ENCODE data around the gene NHERF2.
A peak's percentile ranks its signal among the peaks of the same experiment; 100 is the strongest.

Gene NHERF2

DNA sequence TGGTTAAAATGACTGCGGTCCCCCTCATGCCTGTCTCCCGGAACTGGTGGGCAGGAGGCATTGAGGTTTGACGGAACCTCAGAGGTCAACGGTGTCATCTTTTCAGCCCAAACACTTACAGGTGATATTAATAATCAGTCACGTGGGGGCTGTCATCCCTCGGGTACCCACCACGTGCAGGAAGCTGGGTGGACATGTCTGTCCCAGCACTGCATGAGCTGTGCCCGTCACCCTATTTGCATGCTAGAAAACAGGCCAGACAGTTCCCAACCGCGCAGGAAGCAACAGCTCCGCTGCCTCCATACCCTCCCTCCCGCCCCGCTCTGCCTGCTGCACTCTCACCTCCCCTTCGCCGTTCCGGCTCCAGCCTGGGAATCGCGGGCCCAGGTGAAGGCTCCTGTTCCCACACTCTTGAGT lies 35.6 kb upstream of the NHERF2 start:
- no peak for DNase-seq (ENCODE audit: low read depth)

DNA sequence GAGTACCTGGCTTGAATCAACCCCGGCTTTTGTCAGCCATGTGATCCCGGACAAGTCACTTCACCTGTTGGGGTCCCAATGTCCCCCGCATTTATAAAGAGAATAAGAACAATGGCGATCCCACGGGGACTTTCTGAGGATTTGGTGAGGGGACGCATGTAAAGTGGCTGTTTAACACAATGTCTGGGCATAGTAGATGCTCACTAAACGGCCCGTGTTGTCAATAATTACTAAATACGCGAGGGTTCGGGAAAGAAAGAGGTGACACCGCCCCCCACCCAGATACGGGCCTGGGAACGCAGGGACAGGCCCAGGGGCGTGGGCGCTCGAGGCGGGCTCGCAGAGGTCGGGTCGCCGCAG lies 35.1 kb upstream of the NHERF2 start:
- no peak for DNase-seq (ENCODE audit: low read depth)

DNA sequence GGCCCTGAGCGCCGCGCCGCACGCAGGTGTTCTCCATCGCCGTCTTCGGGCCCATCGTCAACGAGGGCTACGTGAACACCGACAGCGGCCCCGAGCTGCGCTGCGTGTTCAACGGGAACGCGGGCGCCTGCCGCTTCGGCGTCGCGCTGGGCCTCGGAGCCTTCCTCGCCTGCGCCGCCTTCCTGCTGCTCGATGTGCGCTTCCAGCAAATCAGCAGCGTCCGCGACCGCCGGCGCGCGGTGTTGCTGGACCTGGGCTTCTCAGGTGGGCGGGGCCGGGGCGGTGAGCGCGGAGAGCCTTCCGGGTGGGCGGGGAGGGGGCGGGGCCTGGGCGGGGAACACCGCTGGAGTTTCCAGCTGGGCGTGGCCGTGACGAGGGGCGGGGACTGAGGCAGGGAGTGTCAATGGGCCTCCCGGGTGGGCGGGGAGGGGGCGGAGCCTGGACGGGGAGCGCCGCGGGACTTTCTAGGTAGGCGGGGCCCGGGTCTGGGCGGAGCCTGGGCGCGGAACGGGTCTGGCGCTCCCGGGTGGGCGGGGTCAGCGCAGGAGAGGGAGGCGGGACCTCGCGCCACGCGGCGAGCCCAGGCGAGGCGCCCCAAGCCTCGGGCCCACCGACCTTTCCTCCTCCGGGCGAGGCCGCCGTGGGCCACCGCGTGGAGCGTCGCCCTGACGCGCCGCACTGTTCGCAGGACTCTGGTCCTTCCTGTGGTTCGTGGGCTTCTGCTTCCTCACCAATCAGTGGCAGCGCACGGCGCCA lies 34.6 kb upstream of the NHERF2 start:
- peak; percentile 69 for DNase-seq (ENCODE audit: low read depth)

DNA sequence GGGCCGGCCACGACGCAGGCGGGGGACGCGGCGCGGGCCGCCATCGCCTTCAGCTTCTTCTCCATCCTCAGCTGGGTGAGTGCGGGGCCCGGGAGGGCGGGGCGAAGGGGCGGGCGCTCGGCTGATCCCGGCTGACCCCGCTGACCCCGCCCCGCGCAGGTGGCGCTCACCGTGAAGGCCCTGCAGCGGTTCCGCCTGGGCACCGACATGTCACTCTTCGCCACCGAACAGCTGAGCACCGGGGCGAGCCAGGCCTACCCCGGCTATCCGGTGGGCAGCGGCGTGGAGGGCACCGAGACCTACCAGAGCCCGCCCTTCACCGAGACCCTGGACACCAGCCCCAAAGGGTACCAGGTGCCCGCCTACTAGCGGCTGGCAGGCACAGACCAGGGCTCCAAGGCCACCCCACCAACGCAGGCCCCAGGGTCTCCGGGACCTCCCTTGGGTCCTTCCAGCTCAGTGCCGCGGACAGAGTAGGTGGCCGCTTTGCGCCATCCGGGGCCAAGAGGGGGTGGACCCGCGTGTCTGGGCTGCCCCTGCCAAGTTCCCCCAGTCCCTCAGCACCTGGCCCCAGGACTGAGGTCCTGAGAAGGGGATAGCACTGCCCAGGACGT lies 33.9 kb upstream of the NHERF2 start:
- DNase-seq (ENCODE audit: low read depth) = no peak

DNA sequence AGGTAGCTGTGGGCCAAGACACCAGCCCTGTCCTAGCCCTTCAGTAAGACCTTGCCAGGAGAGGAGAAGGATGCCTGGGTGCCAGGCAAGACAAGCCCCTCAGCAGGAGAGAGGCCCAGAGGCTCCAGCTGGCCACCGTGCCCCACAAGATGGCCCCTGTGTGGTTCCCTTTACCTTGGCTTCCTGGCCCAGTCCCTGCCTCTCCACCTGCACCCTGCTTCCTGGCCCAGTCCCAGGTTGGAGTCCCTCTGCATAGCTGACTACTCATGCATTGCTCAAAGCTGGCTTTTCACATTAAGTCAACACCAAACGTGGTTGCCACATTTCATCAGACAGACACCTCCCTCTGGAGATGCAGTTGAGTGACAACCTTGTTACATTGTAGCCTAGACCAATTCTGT lies 33.0 kb upstream of the NHERF2 start:
- no peak for DNase-seq (ENCODE audit: low read depth)

DNA sequence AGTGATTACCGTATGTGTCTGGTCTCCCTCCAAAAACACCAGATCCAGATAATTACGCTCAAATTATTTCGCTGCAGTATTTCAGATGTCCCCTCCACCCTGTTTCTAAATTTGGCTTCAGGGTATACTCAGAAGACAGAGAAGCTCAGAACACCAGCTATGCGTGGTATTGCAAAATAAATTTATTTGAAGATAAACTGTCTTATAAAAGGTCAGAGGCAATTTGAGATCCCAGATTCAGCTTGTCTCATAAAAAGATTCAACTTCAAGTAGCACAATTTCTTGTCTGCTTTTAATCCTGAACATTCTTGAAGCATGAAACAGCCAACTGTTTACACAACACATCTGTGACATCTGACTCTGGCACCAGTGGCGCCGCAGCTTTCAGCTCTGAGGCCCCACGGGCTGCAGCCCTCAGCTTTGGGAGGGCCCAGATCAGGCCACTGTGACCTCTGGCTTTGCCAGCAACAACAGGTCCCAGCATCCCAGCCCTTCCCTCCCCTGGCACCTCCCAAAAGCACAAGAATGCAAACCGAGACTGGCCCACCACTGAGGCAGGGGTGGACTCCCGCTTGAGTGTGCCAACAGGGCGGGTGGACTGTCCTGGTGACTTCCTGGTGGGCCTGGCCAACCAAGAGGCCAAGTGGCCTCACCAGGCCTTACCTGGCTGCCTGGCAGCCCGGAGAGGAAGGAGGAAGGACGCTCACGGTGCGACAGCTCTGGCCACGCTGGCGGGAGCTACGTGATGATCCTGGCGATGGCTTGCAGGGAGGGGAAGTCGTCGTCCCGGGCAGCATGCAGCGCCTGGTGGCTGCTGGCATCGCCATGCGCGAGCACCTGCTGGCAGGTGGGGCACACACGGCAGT lies 29.0 kb upstream of the NHERF2 start:
- no peak for DNase-seq (ENCODE audit: low read depth)

DNA sequence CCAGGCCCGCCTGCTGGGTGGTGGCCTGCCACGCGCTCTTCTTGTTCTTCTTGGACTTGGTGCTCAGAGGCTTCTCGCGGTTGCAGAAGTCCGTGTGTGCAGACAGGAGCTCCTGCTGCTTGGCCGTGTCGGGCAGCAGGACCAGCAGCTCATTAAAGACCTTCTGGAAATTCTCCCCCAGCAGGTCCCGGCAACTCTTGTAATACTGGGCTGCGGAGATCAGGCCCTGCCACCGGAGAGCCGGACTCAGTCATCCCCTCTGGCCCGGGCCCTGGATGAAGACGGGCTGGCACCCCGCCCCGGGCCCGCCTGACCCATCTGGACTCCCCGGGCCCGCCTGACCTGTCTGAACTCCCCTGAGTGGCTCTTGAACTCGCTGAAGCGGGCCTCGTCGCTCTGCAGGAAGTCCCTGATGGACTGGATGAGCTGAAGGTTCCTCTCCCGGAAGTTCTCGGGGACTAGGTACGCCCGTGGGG lies 28.3 kb upstream of the NHERF2 start:
- no peak for DNase-seq (ENCODE audit: low read depth)

DNA sequence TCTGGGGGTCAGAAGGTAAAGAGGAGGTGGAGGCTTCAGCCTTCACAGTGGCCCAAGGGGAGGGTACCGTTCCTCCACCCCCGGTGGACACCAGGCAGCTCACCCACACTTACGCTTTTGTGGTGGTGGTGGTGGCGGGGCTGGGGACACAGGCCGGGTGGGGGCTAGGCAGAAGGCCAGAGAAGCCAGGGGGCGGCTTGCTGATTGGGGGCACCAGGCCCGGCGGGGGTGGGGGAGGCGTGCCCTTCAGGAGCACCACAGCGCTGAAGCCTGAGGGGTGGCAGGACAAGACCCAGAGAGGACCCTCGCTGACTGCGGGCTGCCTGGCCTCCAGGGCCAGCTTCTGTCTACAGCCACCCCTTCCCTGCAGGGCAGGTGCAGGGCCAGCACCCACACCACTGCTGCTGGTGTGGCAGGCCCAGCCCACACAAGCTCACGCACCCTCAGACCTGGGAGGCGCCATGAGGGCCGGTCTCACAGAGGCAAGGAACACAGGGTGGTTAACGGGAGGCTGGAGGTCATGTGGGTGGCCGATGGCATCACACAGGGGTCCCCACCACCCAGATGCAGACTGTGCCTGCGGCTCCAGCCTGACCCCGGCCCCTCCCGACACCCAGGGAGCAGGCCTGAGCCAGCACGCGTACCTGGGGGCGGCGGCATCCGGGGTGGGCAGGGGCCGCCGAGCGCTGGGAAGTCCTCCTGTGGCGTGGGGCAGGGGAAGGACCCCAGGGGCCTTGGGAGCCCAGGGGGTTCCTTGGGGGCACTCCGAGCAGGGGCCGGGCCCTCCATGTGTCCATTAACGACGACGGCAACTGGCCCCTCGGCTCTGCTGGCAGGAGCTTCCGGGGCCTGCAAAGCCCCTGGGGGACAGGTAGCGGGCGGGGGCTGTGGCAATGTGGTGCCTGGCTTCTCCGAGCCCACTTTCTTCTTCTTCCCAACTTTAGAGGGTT lies 27.6 kb upstream of the NHERF2 start:
- DNase-seq (ENCODE audit: low read depth) = no peak

DNA sequence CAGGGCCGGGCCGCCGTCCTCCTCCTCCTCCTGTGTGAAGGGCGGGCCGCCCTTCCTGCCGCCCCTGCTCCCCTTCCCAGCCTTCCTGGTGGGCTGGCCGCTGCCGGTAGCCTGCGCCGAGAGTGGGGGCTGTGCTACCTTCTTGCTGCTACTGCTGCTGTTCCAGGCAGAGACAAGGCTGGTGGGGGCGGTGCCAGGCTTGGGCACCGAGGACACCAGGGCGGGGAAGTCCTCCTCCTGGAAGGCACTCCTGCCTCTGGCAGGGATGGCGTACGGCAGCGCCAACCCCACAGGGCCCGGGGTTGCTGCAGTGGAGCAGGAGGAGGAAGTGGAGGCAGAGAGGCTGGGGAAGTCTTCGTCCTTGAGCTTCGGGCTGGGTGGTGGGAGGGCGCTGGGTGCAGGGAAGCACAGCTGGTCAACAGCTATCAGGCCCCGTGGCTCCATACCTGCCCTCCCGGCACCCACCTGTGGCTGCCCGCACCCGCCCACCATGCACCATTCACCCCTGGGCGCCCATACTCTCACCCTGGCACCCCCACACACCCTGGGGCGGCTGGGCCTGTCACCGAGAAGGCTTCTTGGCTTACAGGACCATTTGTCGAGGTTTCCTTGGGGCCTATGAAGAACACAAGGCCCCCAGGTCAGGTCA lies 26.7 kb upstream of the NHERF2 start:
- DNase-seq (ENCODE audit: low read depth) = no peak

DNA sequence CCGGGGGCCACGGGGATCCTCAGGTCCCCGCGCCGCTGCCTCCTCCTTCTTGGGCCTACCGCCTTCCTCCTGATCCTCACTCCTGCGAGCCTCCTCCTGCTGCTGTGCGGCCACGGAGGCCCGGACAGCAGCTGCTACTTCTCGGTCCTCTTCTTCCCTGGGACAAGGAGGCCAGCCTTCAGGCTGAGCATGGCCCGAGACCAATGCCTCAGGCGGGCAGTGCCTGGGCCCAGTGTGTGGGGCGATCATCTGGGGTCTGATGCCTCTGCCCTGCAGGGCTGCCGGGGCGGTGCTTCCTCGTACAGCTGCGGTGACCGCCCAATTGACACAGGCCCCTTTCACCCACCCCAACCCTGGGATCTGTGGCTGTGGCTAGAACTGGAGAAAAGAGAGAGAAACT lies 25.7 kb upstream of the NHERF2 start:
- no peak for DNase-seq (ENCODE audit: low read depth)

DNA sequence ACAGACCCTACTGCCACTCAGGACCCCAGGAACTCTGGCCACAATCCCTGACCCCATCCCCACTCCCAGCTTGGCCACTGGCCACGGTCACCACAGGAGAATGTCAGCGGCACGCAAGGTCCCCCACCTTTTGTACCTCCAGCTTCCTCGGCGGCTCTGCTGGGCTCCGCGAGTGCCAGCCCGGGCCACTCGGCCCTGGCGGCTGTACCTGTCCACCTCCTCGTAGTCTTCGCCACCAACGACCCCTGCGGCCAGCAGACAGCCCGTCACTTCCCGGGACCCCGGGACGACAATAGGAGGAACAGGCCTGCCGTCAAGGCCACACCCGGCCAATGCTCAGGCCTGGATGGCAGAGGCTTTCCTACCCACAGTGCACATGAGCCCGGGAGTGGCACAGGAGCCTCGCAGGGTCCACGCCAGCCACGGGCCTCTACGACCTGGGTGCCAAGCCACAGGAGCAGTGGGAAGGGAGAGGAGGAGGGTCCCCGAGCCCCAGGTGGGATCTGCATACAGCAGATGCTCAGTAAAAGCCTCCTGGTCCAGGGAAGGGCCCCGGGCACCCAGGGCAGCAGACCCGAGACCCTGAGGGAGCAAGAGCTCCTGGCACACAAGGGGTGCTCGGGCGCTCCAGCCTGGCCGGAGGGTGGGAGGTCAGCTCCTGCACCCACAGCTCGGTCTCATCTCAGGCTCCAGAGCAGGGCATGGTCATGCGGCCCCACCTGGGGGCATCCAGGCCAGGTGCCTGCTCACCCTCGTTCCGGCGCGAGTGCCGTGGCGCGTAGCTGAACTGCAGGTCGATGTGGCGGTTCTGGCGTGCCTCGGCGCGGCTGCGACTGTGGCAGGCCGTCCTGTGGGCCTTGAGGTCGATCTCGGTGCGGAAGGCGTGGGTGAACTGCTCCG lies 25.0 kb upstream of the NHERF2 start:
- DNase-seq (ENCODE audit: low read depth) = no peak

DNA sequence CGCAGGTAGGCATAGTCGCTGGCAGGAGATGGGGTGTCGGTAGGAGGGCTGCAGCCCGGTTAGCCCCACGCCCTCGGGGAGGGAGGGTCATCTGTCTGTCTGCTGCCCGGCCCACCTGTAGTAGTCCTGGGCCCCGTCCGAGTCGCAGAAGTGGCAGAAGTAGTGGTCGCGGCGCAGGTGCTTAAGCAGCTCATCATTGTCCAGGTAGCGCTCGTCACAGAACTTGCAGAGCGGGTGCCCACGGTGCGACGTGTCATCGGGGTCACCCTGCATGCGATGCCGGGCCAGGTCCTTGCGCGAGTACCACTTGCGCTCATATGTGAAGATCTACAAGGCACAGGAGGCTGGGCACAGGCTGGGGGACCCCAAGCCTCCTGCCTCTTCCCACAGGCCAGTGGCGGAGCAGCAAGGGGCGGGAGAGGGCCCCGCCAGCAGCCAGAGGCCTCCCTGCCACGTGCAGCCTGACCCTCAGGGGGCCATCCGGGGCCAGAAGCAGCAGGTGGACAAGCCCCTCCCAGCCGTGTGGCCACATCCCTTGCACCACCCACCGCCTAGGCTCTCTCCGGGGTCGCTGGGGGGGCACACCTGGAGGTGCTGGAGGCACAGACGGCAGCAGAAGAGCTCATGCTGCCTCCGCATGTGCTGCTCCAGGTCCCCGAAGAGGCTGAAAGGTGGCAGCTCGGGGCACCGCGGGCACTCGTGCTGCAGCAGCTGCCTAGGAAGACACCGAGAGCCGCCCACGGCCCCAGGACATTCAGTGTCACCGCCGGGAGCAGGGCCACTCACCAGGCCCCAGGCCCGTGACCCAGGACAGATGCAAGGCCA lies 24.1 kb upstream of the NHERF2 start:
- no peak for DNase-seq (ENCODE audit: low read depth)

DNA sequence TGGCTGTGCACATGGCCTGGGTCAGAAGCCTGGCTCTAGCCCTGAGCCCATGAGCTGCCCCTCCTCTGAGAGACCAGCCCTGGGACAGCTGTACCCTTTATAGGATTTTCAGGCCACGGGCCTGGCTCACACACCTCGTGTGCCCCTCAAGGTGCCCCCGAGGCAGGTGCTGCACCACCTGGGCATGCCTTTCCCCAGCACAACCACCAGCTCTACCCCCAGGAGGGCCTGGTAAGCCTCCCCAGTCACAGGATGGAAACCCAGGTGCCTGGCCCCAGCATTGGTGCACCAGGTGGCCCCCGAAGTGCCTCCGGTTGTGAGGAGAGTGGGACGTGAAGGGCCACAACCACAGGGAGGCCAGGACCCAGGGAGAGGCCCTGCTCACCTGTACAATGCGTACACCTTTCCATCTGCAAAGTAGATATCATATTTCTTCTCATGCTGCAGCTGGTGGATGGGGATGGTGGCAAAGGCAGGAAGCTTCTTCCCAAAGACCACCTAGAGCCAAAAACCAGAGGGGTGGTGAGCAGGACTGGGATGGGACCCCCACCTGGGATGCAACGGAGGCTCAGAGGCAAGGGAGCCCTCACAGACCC lies 23.4 kb upstream of the NHERF2 start:
- DNase-seq (ENCODE audit: low read depth) = no peak

DNA sequence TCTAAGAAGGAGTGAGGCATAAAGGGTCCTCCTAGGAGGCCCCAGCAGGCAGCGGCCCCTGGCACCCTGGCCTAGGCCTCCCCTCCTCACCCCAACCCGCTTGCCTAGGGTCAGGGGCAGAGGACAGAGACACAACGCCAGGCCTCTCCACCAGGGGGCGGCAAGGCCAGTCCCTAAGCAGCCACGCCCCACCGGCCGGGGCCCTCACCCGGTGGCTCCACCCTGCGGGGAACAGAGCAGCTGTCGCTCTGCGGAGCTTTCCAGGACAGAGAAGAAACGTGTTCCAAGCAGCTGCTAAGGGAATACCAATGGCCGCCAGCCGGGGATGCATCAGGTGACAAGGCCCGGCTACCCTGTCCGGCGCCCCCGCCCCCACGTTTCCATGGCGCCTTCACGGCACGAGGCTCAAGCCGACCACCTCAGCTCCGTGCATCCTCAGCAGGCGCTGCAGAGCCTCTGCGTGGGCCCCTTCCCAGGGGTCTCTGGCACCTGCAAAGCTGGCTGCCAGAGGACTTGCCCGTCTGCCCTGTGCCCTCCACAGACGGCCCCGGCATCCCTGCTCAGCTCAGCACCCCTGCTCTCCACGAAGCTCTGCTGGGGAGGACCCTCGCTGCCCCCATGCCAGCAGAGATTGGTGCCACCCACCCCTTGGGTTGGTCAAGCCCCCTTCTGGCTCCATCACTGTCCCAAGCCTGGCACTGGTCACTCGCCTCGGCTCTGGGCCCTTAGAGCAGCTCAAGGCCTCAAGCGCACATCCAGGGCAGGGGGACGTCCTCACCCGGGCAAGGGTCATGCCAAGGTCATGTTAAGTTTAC lies 22.7 kb upstream of the NHERF2 start:
- DNase-seq (ENCODE audit: low read depth) = peak; percentile 45

DNA sequence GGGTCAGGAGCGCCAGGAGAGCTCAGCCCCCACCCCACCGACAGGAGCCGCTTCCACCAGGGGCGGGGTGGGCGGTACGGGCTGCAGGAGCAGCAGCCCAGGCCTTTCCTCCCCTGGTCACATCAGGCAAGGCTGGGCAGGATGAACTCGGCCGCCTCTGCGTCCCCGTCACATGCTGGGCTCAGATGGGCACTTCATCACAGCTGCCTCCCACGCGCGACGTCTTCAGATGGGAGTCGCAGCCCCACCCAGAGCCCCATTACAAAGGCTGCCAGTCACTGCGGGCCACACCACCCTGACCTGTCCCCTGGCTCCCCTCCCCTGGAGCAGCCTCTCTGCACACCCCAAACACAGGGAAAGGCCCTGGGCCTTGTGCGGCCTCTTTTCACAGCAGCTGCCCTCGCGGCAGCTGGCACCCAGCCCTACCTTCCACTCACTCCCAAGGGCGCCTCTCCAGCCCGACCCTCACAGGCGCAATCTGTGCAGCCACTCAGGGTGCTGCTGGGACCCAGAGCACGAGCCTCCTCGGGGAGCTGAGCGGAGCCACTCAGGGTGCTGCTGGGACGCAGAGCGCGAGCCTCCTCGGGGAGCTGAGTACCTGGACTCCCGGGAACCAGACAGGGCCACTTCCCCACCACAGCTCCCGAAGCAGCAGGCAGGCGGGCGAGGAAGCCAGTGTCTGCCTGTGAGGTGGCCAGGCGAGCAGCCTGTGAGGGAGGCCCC lies 21.7 kb upstream of the NHERF2 start:
- DNase-seq (ENCODE audit: low read depth) = no peak

DNA sequence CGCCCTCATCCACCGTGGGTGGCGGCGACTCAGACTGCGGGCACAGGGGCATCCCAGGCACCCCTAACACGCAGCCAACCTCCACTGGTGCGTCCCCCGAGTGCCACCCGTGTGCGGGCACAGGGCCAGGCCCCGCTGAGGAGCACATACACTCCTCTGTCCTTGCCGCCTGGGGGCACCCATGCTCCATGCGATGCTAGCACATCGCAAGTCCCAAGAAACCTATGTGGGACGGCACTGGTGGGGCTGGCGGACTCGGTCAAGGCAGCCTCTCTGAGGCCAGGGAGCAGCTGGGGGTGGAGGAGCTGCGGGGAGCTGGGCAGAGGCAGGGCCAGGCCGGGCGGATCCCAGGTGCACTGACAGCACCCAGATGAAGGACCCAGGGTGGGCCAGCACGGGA lies 21.1 kb upstream of the NHERF2 start:
- DNase-seq (ENCODE audit: low read depth) = no peak

DNA sequence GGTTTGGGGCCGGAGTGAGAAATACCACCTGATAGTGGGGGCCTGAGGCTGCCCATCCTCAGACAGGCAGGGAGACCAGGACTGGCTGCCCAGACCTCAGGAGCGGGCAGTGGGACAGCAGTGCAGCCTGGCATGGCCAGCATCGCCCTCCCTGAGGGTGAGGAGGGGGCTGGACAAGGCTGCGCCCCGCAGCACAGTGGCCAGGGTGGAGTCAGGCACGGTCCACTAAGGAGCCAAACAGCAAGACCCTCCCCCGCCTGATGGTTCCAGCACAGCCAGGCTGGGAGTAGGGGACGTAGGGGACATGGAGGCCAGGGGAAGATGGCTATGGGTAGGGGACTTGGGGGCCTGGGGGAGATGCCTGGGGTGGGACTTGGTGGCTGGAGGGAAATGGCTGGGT lies 20.4 kb upstream of the NHERF2 start:
- DNase-seq (ENCODE audit: low read depth) = no peak

Measured in stromal cell of bone marrow (primary cell).